ENCODE results near the gene BUD31.

Gene BUD31

DNA sequence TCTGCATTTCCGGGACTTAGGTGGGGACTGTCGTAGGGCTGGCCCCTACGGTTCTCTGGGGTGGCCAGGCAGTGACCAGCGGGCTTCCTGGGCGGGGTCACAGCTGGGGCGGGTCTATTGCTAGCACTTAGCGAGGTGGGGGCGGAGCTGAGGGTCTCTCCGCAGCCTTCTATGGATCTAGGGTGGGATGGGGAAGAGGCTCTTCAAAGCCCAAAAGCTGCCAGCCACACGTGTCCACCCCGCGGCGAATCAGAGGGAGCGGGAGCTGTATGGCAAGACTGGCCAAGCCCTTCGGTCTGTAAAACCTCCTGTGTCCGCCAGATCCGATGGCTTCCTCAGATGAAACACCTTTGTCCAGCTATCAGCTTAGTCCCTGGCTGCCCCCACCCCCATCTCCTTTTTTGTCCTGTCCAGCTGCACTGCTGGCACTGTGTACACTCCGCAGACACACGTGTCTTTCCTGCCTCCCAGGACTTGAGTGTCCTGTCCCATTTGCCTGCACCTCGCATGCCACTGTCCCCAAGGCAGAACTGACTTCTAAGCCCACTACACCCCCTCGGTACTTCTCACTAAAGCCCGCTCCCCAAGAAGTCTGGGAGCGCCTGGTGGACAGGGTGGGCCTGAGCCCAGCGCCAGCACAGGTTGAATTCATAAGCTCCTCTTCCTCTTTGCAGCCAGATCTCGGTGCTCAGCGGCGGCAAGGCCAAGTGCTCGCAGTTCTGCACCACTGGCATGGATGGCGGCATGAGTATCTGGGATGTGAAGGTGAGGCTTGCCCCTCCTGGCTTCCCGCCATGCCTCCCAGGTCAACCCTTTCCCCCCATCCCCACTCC is 15.2 kb upstream of the BUD31 start:
- peak; percentile 36 for ATAC-seq
- no peak for TF ChIP-seq CSDC2 (CRISPR knock-in tag; IDR thresholded peaks at IDR 0.05)
- no peak for TF ChIP-seq BACH2 (CRISPR knock-in tag; IDR thresholded peaks at IDR 0.05; ENCODE audit: borderline replicate concordance)
- TF ChIP-seq, protein P1, sequence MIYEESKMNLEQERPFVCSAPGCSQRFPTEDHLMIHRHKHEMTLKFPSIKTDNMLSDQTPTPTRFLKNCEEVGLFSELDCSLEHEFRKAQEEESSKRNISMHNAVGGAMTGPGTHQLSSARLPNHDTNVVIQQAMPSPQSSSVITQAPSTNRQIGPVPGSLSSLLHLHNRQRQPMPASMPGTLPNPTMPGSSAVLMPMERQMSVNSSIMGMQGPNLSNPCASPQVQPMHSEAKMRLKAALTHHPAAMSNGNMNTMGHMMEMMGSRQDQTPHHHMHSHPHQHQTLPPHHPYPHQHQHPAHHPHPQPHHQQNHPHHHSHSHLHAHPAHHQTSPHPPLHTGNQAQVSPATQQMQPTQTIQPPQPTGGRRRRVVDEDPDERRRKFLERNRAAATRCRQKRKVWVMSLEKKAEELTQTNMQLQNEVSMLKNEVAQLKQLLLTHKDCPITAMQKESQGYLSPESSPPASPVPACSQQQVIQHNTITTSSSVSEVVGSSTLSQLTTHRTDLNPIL (CRISPR knock-in tag; IDR thresholded peaks at IDR 0.05; ENCODE audit: low read depth): 0 out of 2 replicates have a peak, but pooled peaks have one; percentile 29
- no peak for TF ChIP-seq TOX (CRISPR knock-in tag; IDR thresholded peaks at IDR 0.05; ENCODE audit: borderline replicate concordance)
- TF ChIP-seq, protein P2, sequence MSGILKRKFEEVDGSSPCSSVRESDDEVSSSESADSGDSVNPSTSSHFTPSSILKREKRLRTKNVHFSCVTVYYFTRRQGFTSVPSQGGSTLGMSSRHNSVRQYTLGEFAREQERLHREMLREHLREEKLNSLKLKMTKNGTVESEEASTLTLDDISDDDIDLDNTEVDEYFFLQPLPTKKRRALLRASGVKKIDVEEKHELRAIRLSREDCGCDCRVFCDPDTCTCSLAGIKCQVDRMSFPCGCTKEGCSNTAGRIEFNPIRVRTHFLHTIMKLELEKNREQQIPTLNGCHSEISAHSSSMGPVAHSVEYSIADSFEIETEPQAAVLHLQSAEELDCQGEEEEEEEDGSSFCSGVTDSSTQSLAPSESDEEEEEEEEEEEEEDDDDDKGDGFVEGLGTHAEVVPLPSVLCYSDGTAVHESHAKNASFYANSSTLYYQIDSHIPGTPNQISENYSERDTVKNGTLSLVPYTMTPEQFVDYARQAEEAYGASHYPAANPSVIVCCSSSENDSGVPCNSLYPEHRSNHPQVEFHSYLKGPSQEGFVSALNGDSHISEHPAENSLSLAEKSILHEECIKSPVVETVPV (CRISPR knock-in tag; IDR thresholded peaks at IDR 0.05): peak; percentile 4; the same call in 1 of the 2 replicates
- TF ChIP-seq, protein P3, sequence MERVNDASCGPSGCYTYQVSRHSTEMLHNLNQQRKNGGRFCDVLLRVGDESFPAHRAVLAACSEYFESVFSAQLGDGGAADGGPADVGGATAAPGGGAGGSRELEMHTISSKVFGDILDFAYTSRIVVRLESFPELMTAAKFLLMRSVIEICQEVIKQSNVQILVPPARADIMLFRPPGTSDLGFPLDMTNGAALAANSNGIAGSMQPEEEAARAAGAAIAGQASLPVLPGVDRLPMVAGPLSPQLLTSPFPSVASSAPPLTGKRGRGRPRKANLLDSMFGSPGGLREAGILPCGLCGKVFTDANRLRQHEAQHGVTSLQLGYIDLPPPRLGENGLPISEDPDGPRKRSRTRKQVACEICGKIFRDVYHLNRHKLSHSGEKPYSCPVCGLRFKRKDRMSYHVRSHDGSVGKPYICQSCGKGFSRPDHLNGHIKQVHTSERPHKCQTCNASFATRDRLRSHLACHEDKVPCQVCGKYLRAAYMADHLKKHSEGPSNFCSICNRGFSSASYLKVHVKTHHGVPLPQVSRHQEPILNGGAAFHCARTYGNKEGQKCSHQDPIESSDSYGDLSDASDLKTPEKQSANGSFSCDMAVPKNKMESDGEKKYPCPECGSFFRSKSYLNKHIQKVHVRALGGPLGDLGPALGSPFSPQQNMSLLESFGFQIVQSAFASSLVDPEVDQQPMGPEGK (CRISPR knock-in tag; IDR thresholded peaks at IDR 0.05; ENCODE audit: borderline replicate concordance): 0 out of 2 replicates have a peak, but pooled peaks have one; percentile 37
- TF ChIP-seq ESRRG (CRISPR knock-in tag; IDR thresholded peaks at IDR 0.05): peak; percentile 10; the same call in 1 of the 2 replicates
- TF ChIP-seq TCF4 (CRISPR knock-in tag; IDR thresholded peaks at IDR 0.05; ENCODE audit: borderline replicate concordance): peak; percentile 21

DNA sequence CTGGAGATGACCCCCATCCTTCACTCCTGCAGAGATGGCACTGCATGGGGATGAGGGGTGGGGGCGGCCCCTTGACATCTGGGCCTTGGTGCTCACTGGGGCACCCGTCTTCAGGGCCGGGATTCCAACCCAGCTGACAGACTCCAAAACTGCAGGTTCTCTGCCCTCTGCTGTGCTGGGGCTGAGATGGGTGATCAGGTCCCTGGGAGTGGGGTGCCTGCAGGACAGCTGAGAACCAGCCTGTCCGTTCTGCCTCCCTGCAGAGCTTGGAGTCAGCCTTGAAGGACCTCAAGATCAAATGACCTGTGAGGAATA is 14.6 kb upstream of the BUD31 start:
- no peak for ATAC-seq
- TF ChIP-seq CSDC2 (CRISPR knock-in tag; IDR thresholded peaks at IDR 0.05) (no peak), RARB (CRISPR knock-in tag; IDR thresholded peaks at IDR 0.05) (no peak), GLIS3 (CRISPR knock-in tag; IDR thresholded peaks at IDR 0.05) (no peak), TCF4 (CRISPR knock-in tag; IDR thresholded peaks at IDR 0.05; ENCODE audit: borderline replicate concordance) (no peak), ZNF565 (CRISPR knock-in tag; conservative IDR thresholded peaks at IDR 0.05; ENCODE audit: low read depth) (no peak), TOX (CRISPR knock-in tag; IDR thresholded peaks at IDR 0.05; ENCODE audit: borderline replicate concordance) (no peak), ZC3H10 (CRISPR knock-in tag; IDR thresholded peaks at IDR 0.05) (no peak), OSR1 (CRISPR knock-in tag; IDR thresholded peaks at IDR 0.05) (no peak), ARNTL (CRISPR knock-in tag; IDR thresholded peaks at IDR 0.05; ENCODE audit: borderline replicate concordance, low read depth) (no peak), ZNF70 (CRISPR knock-in tag; IDR thresholded peaks at IDR 0.05) (no peak), SNAI2 (CRISPR knock-in tag; IDR thresholded peaks at IDR 0.05) (no peak), ZFP3 (CRISPR knock-in tag; IDR thresholded peaks at IDR 0.05) (no peak), ZFP30 (CRISPR knock-in tag; IDR thresholded peaks at IDR 0.05) (no peak), PPARA (CRISPR knock-in tag; IDR thresholded peaks at IDR 0.05; ENCODE audit: borderline replicate concordance) (no peak), ZNF8 (CRISPR knock-in tag; IDR thresholded peaks at IDR 0.05) (no peak)
- TF ChIP-seq, protein P2 (CRISPR knock-in tag; IDR thresholded peaks at IDR 0.05): no peak
- TF ChIP-seq, protein P4, sequence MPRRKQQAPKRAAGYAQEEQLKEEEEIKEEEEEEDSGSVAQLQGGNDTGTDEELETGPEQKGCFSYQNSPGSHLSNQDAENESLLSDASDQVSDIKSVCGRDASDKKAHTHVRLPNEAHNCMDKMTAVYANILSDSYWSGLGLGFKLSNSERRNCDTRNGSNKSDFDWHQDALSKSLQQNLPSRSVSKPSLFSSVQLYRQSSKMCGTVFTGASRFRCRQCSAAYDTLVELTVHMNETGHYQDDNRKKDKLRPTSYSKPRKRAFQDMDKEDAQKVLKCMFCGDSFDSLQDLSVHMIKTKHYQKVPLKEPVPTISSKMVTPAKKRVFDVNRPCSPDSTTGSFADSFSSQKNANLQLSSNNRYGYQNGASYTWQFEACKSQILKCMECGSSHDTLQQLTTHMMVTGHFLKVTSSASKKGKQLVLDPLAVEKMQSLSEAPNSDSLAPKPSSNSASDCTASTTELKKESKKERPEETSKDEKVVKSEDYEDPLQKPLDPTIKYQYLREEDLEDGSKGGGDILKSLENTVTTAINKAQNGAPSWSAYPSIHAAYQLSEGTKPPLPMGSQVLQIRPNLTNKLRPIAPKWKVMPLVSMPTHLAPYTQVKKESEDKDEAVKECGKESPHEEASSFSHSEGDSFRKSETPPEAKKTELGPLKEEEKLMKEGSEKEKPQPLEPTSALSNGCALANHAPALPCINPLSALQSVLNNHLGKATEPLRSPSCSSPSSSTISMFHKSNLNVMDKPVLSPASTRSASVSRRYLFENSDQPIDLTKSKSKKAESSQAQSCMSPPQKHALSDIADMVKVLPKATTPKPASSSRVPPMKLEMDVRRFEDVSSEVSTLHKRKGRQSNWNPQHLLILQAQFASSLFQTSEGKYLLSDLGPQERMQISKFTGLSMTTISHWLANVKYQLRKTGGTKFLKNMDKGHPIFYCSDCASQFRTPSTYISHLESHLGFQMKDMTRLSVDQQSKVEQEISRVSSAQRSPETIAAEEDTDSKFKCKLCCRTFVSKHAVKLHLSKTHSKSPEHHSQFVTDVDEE (CRISPR knock-in tag; IDR thresholded peaks at IDR 0.05): no peak
- TF ChIP-seq, protein P1 (CRISPR knock-in tag; IDR thresholded peaks at IDR 0.05; ENCODE audit: low read depth): no peak
- TF ChIP-seq, protein P5, sequence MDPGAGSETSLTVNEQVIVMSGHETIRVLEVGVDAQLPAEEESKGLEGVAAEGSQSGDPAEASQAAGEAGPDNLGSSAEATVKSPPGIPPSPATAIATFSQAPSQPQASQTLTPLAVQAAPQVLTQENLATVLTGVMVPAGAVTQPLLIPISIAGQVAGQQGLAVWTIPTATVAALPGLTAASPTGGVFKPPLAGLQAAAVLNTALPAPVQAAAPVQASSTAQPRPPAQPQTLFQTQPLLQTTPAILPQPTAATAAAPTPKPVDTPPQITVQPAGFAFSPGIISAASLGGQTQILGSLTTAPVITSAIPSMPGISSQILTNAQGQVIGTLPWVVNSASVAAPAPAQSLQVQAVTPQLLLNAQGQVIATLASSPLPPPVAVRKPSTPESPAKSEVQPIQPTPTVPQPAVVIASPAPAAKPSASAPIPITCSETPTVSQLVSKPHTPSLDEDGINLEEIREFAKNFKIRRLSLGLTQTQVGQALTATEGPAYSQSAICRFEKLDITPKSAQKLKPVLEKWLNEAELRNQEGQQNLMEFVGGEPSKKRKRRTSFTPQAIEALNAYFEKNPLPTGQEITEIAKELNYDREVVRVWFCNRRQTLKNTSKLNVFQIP (CRISPR knock-in tag; IDR thresholded peaks at IDR 0.05; ENCODE audit: borderline replicate concordance, low read depth): no peak

Data from SK-N-SH treated with all-trans-retinoic acid at 6 μM for 48 hours (cell line).